ENCODE results near the gene TTK.

DNA sequence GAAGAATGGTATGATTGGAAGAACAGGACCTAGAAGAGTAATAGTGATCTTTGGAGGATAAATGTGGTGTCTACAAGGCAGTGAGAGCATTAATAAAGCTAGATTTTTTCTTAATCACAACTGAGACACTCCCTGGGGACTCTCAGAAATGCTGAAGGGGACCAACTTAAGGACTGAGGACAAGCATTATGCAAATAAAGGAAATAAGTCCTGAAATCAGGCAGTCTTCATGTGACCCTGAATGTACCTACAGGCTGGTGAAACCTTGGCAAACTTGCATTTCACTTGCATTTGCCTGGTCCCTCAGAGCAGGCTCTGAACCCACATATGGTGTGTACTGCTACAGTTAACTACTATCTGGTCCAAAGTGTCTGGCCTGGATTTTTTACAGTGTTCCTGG lies 19.3 kb upstream of the TTK start:
- TF ChIP-seq MYNN (tag by site-specific recombination; IDR thresholded peaks at IDR 0.05; ENCODE audit: borderline replicate concordance) (no peak), YY1 (tag by site-specific recombination; IDR thresholded peaks at IDR 0.05) (no peak), TCF7L2 (IDR thresholded peaks at IDR 0.05; ENCODE audit: borderline replicate concordance, low read depth, low read length) (no peak), ZNF600 (tag by site-specific recombination; IDR thresholded peaks at IDR 0.05) (no peak), ZNF677 (tag by site-specific recombination; IDR thresholded peaks at IDR 0.05) (no peak), ZNF274 (IDR thresholded peaks at IDR 0.05; ENCODE audit: low read length) (no peak), ZNF274 (tag by site-specific recombination; IDR thresholded peaks at IDR 0.05; ENCODE audit: borderline replicate concordance) (no peak), ZNF747 (tag by site-specific recombination; IDR thresholded peaks at IDR 0.05) (no peak), ZNF221 (tag by site-specific recombination; IDR thresholded peaks at IDR 0.05; ENCODE audit: borderline replicate concordance) (no peak), HOXA7 (CRISPR knock-in tag; IDR thresholded peaks at IDR 0.05; ENCODE audit: borderline replicate concordance) (no peak), FEZF1 (tag by site-specific recombination; IDR thresholded peaks at IDR 0.05) (no peak), SETDB1 (IDR thresholded peaks at IDR 0.05; ENCODE audit: insufficient read length, low read length) (no peak)
- TF ChIP-seq, protein P1, sequence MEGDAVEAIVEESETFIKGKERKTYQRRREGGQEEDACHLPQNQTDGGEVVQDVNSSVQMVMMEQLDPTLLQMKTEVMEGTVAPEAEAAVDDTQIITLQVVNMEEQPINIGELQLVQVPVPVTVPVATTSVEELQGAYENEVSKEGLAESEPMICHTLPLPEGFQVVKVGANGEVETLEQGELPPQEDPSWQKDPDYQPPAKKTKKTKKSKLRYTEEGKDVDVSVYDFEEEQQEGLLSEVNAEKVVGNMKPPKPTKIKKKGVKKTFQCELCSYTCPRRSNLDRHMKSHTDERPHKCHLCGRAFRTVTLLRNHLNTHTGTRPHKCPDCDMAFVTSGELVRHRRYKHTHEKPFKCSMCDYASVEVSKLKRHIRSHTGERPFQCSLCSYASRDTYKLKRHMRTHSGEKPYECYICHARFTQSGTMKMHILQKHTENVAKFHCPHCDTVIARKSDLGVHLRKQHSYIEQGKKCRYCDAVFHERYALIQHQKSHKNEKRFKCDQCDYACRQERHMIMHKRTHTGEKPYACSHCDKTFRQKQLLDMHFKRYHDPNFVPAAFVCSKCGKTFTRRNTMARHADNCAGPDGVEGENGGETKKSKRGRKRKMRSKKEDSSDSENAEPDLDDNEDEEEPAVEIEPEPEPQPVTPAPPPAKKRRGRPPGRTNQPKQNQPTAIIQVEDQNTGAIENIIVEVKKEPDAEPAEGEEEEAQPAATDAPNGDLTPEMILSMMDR (tag by site-specific recombination; IDR thresholded peaks at IDR 0.05), result no peak
- TF ChIP-seq, protein P2, sequence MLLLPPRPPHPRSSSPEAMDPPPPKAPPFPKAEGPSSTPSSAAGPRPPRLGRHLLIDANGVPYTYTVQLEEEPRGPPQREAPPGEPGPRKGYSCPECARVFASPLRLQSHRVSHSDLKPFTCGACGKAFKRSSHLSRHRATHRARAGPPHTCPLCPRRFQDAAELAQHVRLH (tag by site-specific recombination; IDR thresholded peaks at IDR 0.05), result no peak

Measured in HEK293 (cell line).